CD4-positive, alpha-beta T cell treated with Interleukin-6 at 100 ng/mL for 8 hours (primary cell): Measurements from ENCODE around the gene TBC1D22A.
"Not testable (repeated sequence)": the region's sequence is repeated elsewhere in the genome, so short reads cannot be mapped to it uniquely, and the experiment has no call there.

Experiments used
- DNase-seq: peaks from one replicate; pipeline ENCODE4 v3.0.0-alpha.2; 2020; ENCODE audit warnings: mixed read lengths, low spot score

Gene TBC1D22A

GRCh38 chr22:46762238-46763050, at the start of gene TBC1D22A:
TBC1D22A (plus strand) TSS chr22:46762650; CDS start chr22:46762787, 137 bp downstream.
- peak; percentile 93 for DNase-seq

- DNase-seq: no peak
Measured at GRCh38 chr22:46714550-46714949, 47.9 kb upstream of the TBC1D22A start.

- no peak for DNase-seq
Measured at GRCh38 chr22:46719921-46720320, 42.5 kb upstream of the TBC1D22A start.

GRCh38 chr22:46721501-46722085, 40.9 kb upstream of the TBC1D22A start:
- DNase-seq: no peak

- no peak for DNase-seq
Measured at GRCh38 chr22:46723882-46724281, 38.6 kb upstream of the TBC1D22A start.

GRCh38 chr22:46725096-46725495, 37.4 kb upstream of the TBC1D22A start:
- DNase-seq: no peak

GRCh38 chr22:46726066-46726985, 36.1 kb upstream of the TBC1D22A start:
- no peak for DNase-seq

GRCh38 chr22:46726986-46727317, 35.5 kb upstream of the TBC1D22A start:
- DNase-seq: no peak

GRCh38 chr22:46727813-46728364, 34.6 kb upstream of the TBC1D22A start:
- DNase-seq: no peak

GRCh38 chr22:46728470-46728869, 34.0 kb upstream of the TBC1D22A start:
- no peak for DNase-seq

GRCh38 chr22:46730568-46731245, 31.7 kb upstream of the TBC1D22A start:
- DNase-seq: no peak

- no peak for DNase-seq
Measured at GRCh38 chr22:46731246-46732040, 31.0 kb upstream of the TBC1D22A start.

- no peak for DNase-seq
Measured at GRCh38 chr22:46732041-46732379, 30.4 kb upstream of the TBC1D22A start.

- no peak for DNase-seq
Measured at GRCh38 chr22:46732513-46732912, 29.9 kb upstream of the TBC1D22A start.

- DNase-seq: not testable (repeated sequence)
Measured at GRCh38 chr22:46734213-46734722, 28.2 kb upstream of the TBC1D22A start.

GRCh38 chr22:46734830-46735453, 27.5 kb upstream of the TBC1D22A start:
- peak; percentile 78 for DNase-seq

- no peak for DNase-seq
Measured at GRCh38 chr22:46735747-46736608, 26.5 kb upstream of the TBC1D22A start.

GRCh38 chr22:46736705-46737104, 25.7 kb upstream of the TBC1D22A start:
- DNase-seq: no peak
